HL-60 (cell line): ENCODE measurements around the gene LRRTM2.

ENCODE experiments used
- DNase-seq, 2 experiments: peaks; one replicate each; pipeline ENCODE4 v3.0.0-alpha.2; 2010 to 2020; ENCODE audit warnings: low read depth in 1 of 2, low spot score in 1 of 2
- H3K27ac ChIP-seq: fragments of 250-450 bp; sonication (Bioruptor Pico); replicated peaks from 2 replicates; pipeline ENCODE4 v1.5.1; 2020; ENCODE audit warnings: mild to moderate bottlenecking, moderate library complexity
- H3K27me3 ChIP-seq: fragments of 250-450 bp; sonication (Bioruptor Pico); 2 replicates; pipeline ENCODE4 v1.5.1; 2021; ENCODE audit warnings: mild to moderate bottlenecking, moderate library complexity; ENCODE audit not compliant: insufficient read depth, poor library complexity, severe bottlenecking
- H3K4me3 ChIP-seq: replicated peaks from 2 replicates; pipeline ENCODE4 v1.5.1; 2011; ENCODE audit warnings: mild to moderate bottlenecking, control low read depth, low read length; ENCODE audit not compliant: insufficient read depth
- GABPA ChIP-seq: IDR thresholded peaks from 2 replicates; pipeline ENCODE4 v1.6.1; 2012; ENCODE audit warnings: low read depth
- POLR2AphosphoS5 ChIP-seq: IDR thresholded peaks from 2 replicates; pipeline ENCODE4 v1.6.1; 2012; ENCODE audit warnings: low read depth
- SPI1 ChIP-seq: IDR thresholded peaks from 2 replicates; pipeline ENCODE4 v1.6.1; 2012; ENCODE audit warnings: low read depth, mild to moderate bottlenecking, borderline replicate concordance
- TF ChIP-seq, protein P1 (sequence below): IDR thresholded peaks from 2 replicates; pipeline ENCODE4 v1.6.1; 2012; ENCODE audit warnings: low read depth; ENCODE audit not compliant: insufficient replicate concordance
- TF ChIP-seq, protein P2 (sequence below): IDR thresholded peaks from one replicate; pipeline ENCODE4 v1.5.1; 2011; ENCODE audit warnings: low read length, control low read depth, inconsistent platforms; ENCODE audit not compliant: insufficient read depth

LRRTM2 gene

DNA sequence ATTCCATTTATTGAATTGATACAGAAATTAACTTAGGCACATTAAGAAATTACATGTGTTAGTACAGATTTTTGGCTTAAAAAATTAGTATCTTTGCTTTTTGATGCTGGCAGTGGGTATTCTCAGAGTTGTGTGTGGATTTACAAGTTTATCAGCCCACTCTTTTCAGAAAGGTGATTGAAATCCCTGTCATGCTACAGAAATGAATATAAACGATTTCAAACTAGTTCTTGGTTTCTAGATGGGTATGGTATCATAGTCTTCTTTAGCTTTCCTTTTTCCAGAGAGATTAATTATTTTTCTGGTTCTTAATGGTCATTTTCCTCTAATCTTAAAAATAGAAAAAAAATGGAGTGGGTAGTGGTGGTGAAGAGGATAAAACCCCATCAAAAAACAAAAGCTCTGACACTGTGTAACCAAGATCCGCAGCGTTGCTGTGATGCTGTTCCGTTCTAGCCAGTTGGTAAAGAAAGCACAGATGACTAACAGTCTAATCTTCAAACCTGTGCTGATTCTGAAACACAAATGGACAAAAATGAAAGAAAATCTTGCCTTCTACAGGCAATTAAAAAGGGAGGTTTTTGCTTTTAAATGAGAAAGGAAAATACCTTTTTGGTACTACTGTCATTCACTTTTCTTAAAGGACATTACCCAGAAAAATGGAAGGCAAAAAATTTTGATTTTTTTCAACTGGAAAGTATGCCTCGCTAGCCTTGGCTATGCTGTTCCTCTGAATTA lies 5.2 kb downstream of the LRRTM2 start:
- H3K4me3 ChIP-seq: no peak overlapping the region
- no peak for DNase-seq
- H3K27ac ChIP-seq: no peak overlapping the region
- TF ChIP-seq, protein P1, sequence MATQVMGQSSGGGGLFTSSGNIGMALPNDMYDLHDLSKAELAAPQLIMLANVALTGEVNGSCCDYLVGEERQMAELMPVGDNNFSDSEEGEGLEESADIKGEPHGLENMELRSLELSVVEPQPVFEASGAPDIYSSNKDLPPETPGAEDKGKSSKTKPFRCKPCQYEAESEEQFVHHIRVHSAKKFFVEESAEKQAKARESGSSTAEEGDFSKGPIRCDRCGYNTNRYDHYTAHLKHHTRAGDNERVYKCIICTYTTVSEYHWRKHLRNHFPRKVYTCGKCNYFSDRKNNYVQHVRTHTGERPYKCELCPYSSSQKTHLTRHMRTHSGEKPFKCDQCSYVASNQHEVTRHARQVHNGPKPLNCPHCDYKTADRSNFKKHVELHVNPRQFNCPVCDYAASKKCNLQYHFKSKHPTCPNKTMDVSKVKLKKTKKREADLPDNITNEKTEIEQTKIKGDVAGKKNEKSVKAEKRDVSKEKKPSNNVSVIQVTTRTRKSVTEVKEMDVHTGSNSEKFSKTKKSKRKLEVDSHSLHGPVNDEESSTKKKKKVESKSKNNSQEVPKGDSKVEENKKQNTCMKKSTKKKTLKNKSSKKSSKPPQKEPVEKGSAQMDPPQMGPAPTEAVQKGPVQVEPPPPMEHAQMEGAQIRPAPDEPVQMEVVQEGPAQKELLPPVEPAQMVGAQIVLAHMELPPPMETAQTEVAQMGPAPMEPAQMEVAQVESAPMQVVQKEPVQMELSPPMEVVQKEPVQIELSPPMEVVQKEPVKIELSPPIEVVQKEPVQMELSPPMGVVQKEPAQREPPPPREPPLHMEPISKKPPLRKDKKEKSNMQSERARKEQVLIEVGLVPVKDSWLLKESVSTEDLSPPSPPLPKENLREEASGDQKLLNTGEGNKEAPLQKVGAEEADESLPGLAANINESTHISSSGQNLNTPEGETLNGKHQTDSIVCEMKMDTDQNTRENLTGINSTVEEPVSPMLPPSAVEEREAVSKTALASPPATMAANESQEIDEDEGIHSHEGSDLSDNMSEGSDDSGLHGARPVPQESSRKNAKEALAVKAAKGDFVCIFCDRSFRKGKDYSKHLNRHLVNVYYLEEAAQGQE: no peak
- TF ChIP-seq GABPA (no peak), POLR2AphosphoS5 (no peak), SPI1 (no peak)
- TF ChIP-seq, protein P2, sequence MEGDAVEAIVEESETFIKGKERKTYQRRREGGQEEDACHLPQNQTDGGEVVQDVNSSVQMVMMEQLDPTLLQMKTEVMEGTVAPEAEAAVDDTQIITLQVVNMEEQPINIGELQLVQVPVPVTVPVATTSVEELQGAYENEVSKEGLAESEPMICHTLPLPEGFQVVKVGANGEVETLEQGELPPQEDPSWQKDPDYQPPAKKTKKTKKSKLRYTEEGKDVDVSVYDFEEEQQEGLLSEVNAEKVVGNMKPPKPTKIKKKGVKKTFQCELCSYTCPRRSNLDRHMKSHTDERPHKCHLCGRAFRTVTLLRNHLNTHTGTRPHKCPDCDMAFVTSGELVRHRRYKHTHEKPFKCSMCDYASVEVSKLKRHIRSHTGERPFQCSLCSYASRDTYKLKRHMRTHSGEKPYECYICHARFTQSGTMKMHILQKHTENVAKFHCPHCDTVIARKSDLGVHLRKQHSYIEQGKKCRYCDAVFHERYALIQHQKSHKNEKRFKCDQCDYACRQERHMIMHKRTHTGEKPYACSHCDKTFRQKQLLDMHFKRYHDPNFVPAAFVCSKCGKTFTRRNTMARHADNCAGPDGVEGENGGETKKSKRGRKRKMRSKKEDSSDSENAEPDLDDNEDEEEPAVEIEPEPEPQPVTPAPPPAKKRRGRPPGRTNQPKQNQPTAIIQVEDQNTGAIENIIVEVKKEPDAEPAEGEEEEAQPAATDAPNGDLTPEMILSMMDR: no peak
- no peaks in the 10 kb centered on the region for H3K27me3 ChIP-seq

DNA sequence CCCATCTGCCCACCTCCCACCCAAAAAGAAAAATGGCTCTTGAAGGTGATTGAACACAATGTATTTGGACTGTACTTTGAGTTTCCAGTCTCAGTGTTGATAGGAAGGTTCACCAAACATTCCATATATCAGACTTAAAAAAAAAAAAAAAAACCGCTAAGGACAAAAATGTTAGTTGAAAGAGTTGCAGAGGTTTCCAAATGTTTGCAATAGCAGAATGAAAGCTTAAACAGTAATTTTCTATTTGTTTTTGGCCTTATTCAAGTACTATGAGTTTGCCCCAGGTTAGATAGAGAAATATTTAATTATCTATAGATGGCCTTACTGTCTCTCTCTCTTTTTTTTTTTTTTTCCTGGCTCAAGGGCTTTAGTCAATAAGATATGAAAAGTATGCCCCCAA lies 6.1 kb downstream of the LRRTM2 start:
- no peak for DNase-seq
- H3K4me3 ChIP-seq: no peak overlapping the region
- H3K27ac ChIP-seq: no peak overlapping the region
- H3K27me3 ChIP-seq: no peaks in the 10 kb centered on the region
- TF ChIP-seq, protein P1: no peak
- TF ChIP-seq, protein P2: no peak
- TF ChIP-seq SPI1 (no peak), GABPA (no peak)

DNA sequence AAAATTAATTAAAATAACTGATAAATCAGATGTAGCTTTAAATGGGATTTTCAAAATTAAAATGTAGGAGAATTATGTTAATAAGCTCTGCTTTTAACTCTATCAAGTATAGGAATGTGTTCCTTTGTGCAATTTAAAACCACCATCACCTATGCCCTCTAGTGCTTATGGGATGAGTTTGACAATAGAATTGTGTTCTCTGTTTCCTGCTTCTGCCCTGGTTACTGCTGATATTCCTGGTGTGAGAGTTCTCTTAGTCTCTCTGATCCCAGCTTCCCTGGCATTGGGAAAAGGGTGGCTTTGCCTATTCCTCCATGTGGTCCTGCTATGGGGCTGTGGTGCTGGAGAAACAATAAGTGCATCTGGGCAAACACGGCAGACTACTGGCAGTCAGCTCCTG lies 8.1 kb downstream of the LRRTM2 start:
- no peaks in the 10 kb centered on the region for H3K27me3 ChIP-seq
- DNase-seq: no peak
- no peak overlapping the region for H3K27ac ChIP-seq
- TF ChIP-seq, protein P2: no peak
- TF ChIP-seq POLR2AphosphoS5: no peak
- no peak for TF ChIP-seq GABPA
- TF ChIP-seq, protein P1: no peak
- no peak for TF ChIP-seq SPI1
- no peak overlapping the region for H3K4me3 ChIP-seq
